NCI-H1694 treated with DMSO at 0.1 percent for 48 hours (cell line): ENCODE data around the gene NPR2.

Experiments used
- DNase-seq: peaks from one replicate; lab custom pipeline; 2025; lab: John Stamatoyannopoulos, UW

NPR2 gene

DNA sequence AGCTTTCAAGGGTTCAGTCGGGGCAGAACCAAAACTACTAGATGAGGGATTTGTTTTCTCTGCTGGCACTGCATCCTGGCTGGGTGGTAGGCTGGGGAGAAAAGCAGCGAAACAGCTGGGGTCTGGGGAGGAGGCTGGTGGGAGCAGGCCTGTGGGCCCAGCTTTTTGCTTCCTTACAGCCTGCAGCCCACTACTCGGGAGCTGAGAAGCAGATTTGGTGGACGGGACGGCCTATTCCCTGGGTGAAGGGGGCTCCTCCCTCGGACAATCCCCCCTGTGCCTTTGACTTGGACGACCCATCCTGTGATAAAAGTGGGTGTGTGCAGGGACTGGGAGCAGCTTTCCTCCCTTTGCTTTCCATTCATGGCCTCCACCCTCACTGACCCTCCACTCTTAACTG is 9.1 kb downstream of the NPR2 start:
- no peak for DNase-seq

DNA sequence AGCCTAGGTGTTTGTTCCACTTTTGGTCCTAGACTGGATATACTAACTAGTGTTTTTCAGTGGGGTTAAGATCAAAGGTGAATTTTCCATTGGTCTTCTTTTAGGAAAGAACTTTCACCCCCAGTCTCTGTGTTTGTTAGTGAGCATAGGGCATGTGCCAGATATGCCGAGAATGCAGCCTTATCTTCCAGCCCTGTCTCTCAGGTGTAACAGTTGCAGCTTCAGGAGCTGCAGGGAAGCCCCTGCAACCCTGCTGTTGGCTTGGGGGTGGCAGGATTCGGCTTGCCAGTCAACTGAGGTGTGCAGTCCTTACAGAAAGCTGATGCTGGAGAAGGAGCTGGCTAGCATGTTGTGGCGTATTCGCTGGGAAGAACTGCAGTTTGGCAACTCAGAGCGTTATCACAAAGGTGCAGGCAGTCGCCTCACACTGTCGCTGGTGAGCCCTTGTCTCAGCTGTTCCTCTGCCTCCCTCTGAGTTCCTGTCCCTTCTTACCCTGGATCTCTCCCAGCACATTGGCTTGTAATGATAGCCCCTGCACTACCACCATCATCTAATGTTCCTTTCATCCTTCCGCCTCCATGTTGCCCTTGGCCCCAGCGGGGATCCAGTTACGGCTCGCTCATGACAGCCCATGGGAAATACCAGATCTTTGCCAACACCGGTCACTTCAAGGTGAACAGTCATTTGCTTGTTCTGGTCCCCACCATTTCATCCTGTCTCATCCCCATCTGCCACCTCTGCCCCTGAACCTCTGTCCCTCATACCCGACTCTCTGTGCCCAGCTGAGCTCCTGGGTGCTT is 10.1 kb downstream of the NPR2 start:
- no peak for DNase-seq

DNA sequence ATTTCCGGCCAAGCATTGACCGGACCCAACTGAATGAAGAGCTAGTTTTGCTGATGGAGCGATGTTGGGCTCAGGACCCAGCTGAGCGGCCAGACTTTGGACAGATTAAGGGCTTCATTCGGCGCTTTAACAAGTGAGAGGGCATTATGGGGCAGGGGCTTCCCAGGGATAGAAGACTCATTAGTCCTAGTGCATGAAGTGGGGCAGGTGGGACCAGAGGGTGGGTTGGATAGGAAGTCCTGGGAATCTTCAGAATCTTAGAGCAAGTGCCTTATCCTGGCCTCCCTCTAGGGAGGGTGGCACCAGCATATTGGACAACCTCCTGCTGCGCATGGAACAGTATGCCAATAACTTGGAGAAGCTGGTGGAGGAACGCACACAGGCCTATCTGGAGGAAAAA is 14.7 kb downstream of the NPR2 start:
- DNase-seq = no peak

DNA sequence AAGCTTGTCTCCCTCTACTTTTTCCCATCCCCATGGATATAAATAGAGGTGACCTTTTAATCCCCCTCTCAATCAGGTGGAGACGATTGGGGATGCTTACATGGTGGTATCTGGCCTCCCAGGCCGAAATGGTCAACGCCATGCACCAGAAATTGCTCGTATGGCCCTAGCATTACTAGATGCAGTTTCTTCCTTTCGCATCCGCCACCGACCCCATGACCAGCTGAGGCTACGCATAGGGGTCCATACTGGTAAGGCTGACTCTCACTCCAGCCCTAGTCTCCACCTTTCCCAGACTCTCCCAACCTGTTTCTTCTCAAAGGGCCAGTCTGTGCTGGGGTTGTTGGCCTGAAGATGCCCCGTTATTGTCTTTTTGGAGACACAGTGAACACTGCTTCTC is 17.0 kb downstream of the NPR2 start:
- no peak for DNase-seq

DNA sequence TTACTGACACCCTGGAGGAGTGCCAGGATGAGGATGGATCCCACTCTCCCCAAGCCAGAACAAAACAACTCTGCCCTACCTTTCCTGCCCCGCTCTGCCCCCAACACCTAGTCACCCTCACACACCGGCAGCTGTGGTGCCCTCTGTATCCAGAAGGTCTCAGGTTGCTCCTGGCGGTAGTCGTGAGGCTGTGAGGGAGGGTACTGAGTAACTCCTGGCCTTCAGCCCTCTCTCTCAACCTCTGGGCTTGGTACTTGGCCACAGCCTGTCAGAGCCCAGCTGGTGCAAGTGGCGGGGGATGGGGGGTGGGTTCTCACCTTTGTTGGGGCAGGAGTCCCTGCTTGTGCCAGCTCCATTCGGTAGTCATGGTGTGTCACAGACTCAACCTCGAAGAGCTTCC is 18.7 kb downstream of the NPR2 start:
- no peak for DNase-seq

DNA sequence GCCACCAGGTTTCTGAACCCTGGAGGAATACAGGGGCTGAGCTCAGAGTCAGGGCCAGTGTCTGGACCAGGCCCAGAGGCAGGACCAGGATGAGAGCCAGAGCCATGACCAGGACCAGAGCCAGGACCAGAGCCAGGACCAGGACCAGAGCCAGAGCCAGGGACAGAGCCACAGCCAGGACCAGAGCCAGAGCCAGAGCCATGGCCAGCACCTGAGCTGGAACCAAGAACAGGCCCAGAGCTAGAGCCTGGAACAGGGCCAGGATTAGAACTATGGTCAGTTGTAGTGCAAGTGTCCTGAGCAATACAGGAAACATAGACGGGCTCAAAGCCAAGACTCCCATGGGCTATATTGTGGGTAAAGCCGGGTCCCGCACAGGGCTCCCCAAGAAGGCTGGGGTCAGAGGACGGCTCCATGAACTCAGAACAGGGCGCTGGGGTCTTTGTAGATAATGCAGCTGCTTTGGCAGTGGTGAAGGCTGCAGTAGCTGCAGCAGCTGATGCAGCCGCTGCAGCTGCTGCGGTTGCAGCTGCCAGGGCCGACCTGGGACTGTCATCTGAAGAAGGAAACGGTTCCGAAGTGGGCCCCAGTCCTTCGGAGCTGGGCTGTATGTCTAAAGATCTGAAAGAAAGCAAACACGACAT is 20.1 kb downstream of the NPR2 start:
- no peak for DNase-seq

DNA sequence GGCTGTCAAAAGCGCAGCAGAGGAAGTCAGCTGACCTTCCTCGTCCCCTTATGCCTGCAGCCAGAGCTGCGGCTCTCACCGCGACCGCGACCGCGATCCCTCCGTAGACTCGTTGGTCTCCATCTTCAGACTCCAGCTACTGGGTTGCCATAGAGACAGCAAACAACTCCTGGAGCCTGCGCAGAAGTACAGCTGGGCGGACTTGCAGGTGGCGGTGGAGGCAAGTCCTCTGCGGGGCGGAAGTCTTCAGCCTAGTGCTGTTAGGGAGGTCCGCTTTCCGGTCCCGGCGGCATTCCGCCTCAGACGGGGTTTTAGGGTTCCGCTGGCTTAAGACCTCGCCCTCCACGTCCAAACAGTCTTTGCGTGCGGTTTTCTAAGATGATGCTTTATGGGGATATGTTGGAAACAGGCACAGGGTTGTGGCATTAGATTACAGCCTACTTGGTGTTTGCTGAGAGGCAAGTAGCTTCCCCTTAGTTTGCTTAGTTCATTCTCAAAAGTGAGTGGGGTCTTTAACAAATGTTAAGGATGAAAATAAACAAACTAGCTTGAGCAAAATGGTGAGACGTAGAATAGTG is 20.7 kb downstream of the NPR2 start, which contains the start of gene SPAG8:
Gene SPAG8 (minus strand): TSS at position 238 of the 578 bp plus-strand sequence. CDS start 115 bp downstream, at position 123.
- DNase-seq = peak; percentile 93

DNA sequence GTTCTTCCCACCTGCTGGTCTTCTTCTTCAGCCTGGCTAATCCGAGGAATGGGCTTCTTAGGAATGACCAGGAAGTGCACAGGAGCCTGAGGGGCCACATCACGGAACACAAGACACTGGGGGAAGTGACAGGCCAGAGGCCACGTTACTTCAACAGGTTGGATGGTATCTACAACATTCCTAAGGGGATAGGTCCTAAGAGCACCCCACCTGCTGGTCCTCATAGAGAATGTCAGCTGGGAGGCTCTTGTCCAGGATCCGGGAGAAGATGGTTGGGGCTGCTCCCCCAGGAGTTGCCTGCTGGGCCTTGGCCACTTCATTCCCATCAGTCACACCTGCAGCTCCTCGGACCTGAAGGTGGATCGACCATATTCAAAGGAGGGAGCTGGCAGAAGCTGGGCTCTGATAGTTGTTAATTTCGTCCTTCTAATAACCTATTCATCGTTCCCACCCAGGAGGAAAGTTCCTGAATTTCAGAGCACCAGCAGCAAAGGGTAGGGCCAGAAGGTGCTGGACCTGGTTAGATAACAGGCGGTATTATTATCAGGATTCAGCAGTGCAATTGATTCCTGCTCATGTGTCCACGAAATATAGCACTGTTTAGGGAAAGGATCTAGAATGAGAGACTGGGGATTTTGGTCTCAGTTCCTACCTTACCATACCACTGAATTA is 22.2 kb downstream of the NPR2 start:
- DNase-seq = peak; percentile 14

DNA sequence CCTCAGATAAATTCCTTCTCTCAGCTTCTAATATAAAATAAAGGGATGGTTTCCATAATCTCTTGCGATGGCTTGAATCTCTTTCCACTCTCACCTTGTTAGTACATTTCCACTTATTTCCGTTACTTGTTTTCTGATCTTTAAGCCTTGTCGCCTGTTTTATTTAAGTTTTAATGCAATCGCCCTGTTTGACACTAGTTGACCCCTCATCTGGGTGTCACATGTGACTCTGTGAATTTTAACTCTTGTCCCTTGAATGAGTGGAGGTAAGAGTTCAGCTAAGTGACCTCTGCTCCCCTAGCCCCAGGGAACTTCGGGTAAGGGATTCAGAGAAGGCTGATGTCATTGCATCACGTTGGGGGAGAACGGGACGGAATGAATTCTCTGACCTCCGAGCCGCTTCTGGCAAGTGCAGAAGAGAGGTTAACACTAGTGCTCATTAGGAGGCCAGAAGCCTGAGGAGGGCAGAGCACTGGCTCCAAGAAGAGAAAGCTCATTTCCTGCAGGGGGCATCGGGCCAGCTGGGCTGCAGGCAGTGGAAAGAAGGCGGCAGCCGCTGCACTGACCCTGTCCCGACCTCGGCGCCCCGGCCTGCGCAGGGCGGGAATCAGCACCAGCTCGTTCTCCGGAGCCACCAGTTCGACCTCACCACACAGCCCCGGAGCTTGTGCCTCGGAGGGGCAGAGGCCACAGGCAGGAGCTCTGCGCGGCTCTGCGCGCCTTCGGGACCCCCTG is 22.9 kb downstream of the NPR2 start:
- DNase-seq = peak; percentile 32

DNA sequence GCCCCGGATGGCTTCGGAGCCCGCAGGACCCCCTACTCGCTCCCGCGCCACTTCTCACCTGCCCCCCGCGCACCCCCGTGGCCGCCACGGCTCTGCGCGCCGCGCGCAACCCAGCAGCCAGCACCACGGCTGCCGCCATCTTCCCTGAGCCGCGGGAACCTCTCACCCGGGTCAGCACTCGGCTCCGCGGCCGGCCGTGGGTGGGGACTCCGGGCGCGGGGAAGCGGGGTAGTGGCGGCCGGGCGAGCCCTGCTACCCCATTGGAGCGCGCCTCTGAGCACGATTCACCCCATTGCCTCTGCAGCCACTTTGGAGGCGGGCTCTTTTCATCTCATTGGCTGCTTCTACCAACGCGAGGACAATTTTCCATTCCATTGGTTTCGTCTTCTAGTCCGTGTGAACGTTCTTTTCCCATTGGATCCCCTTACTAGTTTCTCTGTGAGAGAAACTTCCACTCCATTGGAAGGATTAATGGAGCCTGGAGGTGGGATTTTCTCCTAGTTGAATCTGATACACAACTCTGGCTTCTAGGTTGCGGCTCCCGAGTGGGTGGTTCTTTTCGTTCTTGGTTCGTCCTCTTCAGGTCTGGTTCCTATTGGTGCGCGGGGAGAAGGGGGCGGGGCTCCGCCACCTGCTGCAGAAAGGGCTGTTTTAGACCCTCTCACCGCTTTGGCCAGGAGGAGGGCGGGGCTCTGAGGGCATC is 23.6 kb downstream of the NPR2 start, which contains the start of gene HINT2:
Gene HINT2 (minus strand): TSS at position 202 of the 703 bp plus-strand sequence. CDS start 63 bp downstream, at position 139.
- DNase-seq = peak; percentile 100

DNA sequence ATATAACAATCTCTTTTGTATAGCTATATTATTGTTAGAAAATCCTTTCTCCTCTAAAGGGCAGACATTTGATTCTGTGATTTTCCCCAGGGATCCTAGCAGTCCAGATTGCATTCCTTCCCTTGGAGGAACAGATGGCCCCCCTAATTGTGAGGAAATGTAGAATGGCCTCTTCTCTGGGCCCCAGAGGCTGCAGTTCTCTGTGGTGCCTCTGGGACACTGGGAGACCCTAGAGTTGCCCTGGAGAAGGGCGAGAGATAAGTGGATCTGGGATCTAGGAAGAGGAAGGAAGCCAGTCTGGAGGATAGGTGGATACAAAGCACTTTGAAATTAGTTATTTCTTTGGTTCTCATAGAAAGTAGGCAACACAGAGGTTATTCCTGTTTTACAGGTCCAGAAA is 25.3 kb downstream of the NPR2 start:
- DNase-seq = peak; percentile 51

DNA sequence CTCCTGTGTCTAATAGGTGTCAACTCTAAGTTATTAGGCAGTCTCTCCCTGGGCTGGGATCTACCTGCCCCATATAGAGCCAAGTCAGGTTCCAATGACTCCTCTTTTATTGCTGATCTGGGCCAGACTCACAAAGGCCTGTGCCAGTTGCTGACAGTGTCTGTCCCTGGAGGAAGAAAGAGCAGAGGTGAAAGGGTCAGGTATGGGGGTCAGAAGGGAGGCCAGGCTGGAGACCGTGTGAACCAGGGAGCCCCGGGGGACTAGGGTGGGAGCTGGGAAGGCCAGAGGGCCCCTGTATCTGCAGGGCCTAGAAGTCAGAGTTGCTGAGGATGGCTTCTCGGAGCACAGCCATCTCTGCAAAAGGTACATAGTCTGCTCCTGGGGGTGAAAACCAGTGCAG is 26.9 kb downstream of the NPR2 start:
- no peak for DNase-seq

DNA sequence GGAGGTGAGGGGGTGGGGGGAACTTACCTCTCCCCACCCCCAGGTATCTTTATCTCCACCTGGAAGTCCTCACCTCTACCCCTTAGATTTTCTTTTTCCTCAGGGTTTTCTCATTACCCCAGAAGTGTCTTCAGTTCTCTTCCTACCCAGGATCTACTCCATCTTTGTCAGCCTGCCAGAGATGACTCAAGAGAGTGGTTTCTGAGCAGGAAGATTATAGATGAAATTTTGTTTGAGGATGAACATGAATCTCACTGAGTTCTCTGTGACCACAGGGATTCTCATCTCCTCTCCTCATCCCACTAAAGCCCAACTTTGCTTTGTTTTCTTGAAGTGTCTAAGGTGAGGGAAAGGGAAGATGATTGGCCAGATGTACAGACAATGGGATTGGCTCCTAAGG is 28.7 kb downstream of the NPR2 start:
- no peak for DNase-seq

DNA sequence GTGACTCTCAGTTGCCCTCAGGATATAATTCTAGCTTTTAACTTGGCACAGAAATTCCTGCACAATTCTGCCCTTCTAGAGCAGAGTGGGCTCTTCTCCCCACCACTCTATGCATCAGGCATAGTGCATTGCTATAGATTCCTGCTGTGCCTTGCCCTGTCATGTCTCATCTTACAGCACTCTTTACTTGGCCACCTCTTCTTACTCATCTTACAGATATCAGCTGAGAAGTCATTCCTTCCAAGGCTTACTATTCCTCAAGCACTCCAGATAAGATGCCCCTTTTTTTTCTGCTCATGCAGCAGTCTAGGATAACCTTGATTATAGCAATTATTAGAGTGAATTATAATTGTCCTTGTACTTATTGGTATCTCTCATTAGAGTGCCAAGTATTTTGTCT is 31.5 kb downstream of the NPR2 start:
- no peak for DNase-seq

DNA sequence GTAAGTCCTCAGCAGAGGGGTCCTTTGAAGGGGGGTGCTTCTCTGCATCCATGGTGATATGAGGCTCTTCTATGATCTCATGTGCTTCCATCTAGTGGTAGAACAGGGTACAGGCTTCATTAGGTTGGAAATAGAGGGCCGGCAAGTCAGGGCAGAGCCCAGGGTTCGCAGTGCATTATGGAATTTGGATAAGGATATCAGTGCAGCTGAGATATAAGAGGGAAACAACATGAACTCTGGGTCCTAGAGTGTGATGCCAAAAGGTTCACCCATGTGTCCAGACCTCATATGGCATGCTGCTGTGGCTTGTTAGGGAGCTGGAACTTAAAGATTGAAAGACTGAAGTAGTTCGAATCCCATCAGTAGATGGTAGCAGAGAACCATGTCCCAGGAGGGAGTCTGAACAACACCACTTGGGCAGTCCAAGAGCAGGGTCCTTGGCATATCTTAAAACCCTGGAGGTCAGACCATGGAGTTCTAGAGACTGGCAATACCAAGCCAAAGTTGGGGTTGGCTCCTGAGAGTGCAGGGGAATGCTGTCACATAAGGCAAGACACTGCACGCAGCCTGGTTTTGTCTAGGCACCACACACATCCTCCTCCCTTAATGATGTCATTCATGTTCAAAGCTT is 34.8 kb downstream of the NPR2 start:
- peak; percentile 84 for DNase-seq

DNA sequence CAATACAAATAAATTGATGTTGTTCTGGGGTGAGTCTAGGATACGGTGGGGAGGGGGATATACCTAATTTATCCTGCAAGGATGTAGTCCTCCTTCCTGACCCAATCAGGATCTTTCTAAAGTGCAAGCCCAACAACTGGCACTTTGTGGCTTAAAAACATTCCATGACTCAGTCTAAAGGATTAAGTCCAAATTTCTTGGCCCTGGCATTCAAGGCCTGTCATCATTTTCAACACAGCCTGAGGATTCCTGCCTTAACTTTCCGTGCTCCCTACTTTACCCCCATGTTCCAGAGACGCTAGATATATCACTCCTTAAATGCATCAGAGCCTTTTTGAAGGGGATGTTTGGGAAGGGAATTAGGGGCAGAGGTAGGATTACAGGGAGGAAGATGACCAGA is 36.1 kb downstream of the NPR2 start:
- DNase-seq = no peak

DNA sequence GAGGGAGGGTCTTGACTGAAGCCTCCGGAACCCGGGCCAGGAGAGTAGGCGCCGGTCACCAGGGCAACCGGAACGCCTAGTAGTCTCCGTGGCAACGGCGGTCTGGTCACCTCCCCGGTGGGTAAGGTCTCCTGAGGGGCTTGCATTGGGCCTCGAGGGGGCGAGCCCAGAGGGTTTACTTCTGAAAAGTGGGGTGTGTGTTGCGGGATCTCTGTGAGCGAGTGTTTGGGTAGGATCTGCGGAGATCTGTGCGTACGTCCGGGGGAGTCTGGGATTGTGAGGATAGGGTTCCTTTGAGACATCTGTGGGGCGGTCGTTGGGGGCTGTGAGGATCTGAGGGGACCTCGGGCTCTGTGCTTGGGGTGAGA is 37.3 kb downstream of the NPR2 start, which contains the start of gene FAM221B:
Gene FAM221B (minus strand): TSS at position 17 of the 368 bp plus-strand sequence. CDS start 2,571 bp downstream, outside the sequence.
- DNase-seq = no peak

DNA sequence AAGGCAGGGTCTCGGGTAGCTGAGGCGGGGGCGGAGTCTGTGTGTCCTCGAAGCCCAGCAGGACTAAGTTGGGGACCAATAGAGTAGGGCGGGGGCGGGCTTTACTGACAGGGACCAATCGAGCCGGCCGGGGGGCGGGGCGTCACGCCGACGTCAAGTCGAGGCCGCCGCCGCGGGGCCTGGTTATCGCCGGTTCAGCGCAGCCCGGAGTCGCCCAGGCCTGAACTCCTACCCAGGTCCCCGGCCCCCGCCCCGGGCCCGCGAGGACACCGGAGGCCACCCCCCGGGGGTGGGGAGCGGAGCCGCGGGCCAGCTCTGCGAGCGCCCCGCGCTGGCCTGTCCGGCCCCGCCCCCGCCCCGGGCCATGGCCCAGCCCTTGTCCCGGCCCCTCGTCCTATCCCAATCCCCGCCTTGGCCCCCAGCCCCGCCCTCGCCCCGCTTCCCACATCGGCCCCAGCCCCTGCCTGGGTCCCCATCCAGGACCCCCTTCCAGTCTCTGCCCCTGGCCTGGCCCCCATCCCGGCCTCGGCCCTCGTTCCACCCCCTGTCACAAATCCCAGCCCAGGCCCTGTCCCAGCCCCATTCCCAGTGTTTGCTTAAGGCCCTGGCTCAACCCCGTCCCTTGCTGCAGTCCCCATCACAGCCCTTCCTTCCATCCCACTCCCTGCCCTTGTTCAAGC is 37.8 kb downstream of the NPR2 start, which contains the start of gene TMEM8B:
Gene TMEM8B (plus strand): TSS at position 145 of the 680 bp plus-strand sequence. CDS start 220 bp downstream, at position 365.
- peak; percentile 88 for DNase-seq

DNA sequence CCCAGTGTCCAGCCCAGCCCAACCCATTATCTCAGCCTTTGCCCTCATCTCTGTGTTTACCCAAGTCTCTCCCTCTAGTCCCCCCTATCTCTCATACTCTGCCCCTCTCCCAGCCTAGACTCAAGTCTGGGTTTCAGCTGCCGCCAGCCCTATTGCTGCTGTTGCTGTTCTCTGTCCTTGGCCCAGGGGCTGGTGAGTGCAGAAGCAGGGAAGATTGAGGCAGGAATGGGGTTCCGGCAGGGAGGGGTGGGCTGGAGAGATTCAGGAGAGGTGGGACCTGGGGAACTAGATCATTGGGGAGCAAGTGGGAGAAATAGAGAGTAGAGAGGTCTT is 38.3 kb downstream of the NPR2 start:
- no peak for DNase-seq

DNA sequence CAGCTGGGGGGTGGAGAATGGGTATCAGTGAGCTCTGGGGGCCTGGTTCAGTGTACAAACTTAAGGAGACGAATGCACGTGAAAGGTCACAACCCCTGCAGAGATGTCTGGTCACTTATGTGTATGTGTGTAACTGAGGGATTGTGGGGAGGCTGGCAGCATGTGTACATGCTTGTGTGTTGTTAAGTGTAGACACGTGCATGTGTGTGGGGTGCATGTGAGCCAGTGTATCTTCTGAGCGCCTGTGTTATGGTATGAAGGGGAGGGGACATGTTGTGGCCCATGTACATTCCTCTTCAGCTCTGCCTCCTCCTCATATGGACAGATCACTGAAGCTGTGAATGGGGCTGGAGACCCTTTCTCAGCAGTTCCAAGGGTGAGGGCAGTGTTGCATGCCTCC is 39.6 kb downstream of the NPR2 start:
- no peak for DNase-seq
